HepG2 (cell line): Measurements from ENCODE around the gene APBB2. TPM values are rescaled to one million over a fixed set of nuclear protein-coding genes. Genes with fewer than 3 reads are reported as not detected.

Experiments
- ATAC-seq: fragments of 200-7000 bp; cut with Tn5 transposase; 3 replicates; pipeline ENCODE4 v1.9.1; 2020; ENCODE audit warnings: mild to moderate bottlenecking, moderate library complexity
- BruUV-seq: library from RNA; stranded (reverse); fragments of 400-500 nt; replicated peaks from 2 replicates; lab custom pipeline; 2021; lab: Mats Ljungman, UMichigan
- CTCF ChIA-PET: fragments of 300-600 bp; formaldehyde crosslinking; extraction: SDS; loops from one replicate; lab custom pipeline; 2021; ENCODE audit warnings: low total read pairs, inconsistent platforms, low intra/inter-chr PET ratio; lab: Yijun Ruan, JAX
- POLR2A ChIA-PET: fragments of 350-600 bp; sonication (Branson Sonifier 250); formaldehyde crosslinking; loops from one replicate; lab custom pipeline; 2020; ENCODE audit warnings: antibody characterized with exemption, inconsistent platforms; lab: Yijun Ruan, JAX
- DNase-seq: peaks from one replicate; pipeline ENCODE4 v3.0.0-alpha.2; 2015; ENCODE audit warnings: low spot score
- FAIRE-seq: peaks from 3 replicates; lab custom pipeline; 2011; peaks lifted over from hg19 to GRCh38; lab: Jason Lieb, UNC
- H2AFZ ChIP-seq: one replicate; pipeline ENCODE4 v1.6.1; 2011; ENCODE audit warnings: low read length, inconsistent platforms
- H3K27ac ChIP-seq: fragments of 300-600 bp; 3 replicates; pipeline ENCODE4 v1.8.0; 2011; ENCODE audit warnings: mixed run types, mild to moderate bottlenecking, mixed read lengths, low read length, inconsistent platforms; ENCODE audit not compliant: insufficient read depth; ENCODE audit errors: extremely low read length
- H3K27me3 ChIP-seq, 2 experiments: fragments of 200-600 bp in 1 of 2; 2 replicates in 1 of 2; 3 replicates in 1 of 2; pipeline versions ENCODE4 v1.6.0 to v1.8.0; 2011; ENCODE audit warnings: low read length in 2 of 2, mild to moderate bottlenecking in 2 of 2, moderate library complexity in 2 of 2, inconsistent platforms in 1 of 2; ENCODE audit not compliant: insufficient read depth in 2 of 2, control insufficient read depth in 1 of 2
- H3K36me3 ChIP-seq, 2 experiments: fragments of 200-600 bp in 1 of 2; replicated peaks in 1 of 2; 2 replicates in 1 of 2; 3 replicates in 1 of 2; pipeline versions ENCODE4 v1.5.1 to v1.8.0; 2011; ENCODE audit warnings: low read length in 2 of 2, inconsistent platforms in 1 of 2; ENCODE audit not compliant: insufficient read depth in 2 of 2, control insufficient read depth in 1 of 2
- H3K4me1 ChIP-seq: 2 replicates; pipeline ENCODE4 v1.5.1; 2012; ENCODE audit warnings: low read length, inconsistent platforms; ENCODE audit not compliant: insufficient read depth
- H3K4me2 ChIP-seq: 2 replicates; pipeline ENCODE4 v1.6.0; 2011; ENCODE audit warnings: low read depth, low read length, inconsistent platforms
- H3K4me3 ChIP-seq, 3 experiments: fragments of 200-600 bp in 1 of 3; sonication (generic), shearing (Covaris generic) in 1 of 3; replicated peaks in 1 of 3; 2 replicates each; pipeline ENCODE4 v1.5.1; 2011 to 2016; ENCODE audit warnings: low read length in 3 of 3, inconsistent platforms in 2 of 3, low read depth in 2 of 3, mild to moderate bottlenecking in 2 of 3, control low read depth in 1 of 3, mixed read lengths in 1 of 3; ENCODE audit not compliant: insufficient read depth in 1 of 3
- H3K79me2 ChIP-seq: one replicate; pipeline ENCODE4 v1.6.1; 2011; ENCODE audit warnings: low read length, inconsistent platforms; ENCODE audit not compliant: insufficient read depth
- H3K9ac ChIP-seq: 2 replicates; pipeline ENCODE4 v1.6.0; 2011; ENCODE audit warnings: mild to moderate bottlenecking, low read depth, low read length, inconsistent platforms; ENCODE audit not compliant: insufficient read depth
- H3K9me3 ChIP-seq: 2 replicates; pipeline ENCODE4 v1.5.1; 2012; ENCODE audit warnings: mild to moderate bottlenecking, low read length
- H4K20me1 ChIP-seq: 2 replicates; pipeline ENCODE4 v1.6.0; 2011; ENCODE audit warnings: inconsistent platforms, mild to moderate bottlenecking, low read length, moderate library complexity; ENCODE audit not compliant: insufficient read depth
- AFF4 ChIP-seq: sonication (generic); formaldehyde crosslinking; IDR thresholded peaks from 2 replicates; pipeline ENCODE4 v1.4.0; 2020; ENCODE audit warnings: missing genetic modification reagents
- CREB3 ChIP-seq: sonication (generic); formaldehyde crosslinking; IDR thresholded peaks from 2 replicates; pipeline ENCODE4 v1.5.0; 2020; ENCODE audit warnings: missing genetic modification reagents
- FOSL2 ChIP-seq: sonication (generic); formaldehyde crosslinking; IDR thresholded peaks from 2 replicates; pipeline ENCODE4 v1.4.0; 2020; ENCODE audit warnings: missing genetic modification reagents
- GABPB1 ChIP-seq: IDR thresholded peaks from 2 replicates; pipeline ENCODE4 v1.6.1; 2016; ENCODE audit warnings: mild to moderate bottlenecking, missing genetic modification reagents, moderate library complexity, missing compliant biosample characterization
- LCORL ChIP-seq, 2 experiments: fragments of 450-650 bp in 1 of 2; sonication (generic) in 1 of 2; formaldehyde crosslinking in 1 of 2; IDR thresholded peaks; 2 replicates each; pipeline versions ENCODE4 v1.5.0 to v1.6.1; 2017 to 2020; ENCODE audit warnings: antibody characterized with exemption in 1 of 2, missing genetic modification reagents in 1 of 2
- NFE2 ChIP-seq: sonication (generic); formaldehyde crosslinking; IDR thresholded peaks from 2 replicates; pipeline ENCODE4 v1.4.0; 2020; ENCODE audit warnings: missing genetic modification reagents
- NR2F6 ChIP-seq, 2 experiments: IDR thresholded peaks; 2 replicates each; pipeline ENCODE4 v1.6.1; 2016; ENCODE audit warnings: antibody characterized with exemption in 1 of 2, mild to moderate bottlenecking in 1 of 2
- TGIF2 ChIP-seq: IDR thresholded peaks from 2 replicates; pipeline ENCODE4 v1.6.1; 2016; ENCODE audit warnings: control low read depth, missing compliant biosample characterization
- WIZ ChIP-seq: sonication (generic); formaldehyde crosslinking; IDR thresholded peaks from 2 replicates; pipeline ENCODE4 v1.5.1; 2020; ENCODE audit warnings: mild to moderate bottlenecking, missing genetic modification reagents
- in situ Hi-C: cut with HindIII; loops from 2 replicates; pipeline ENCODE4 v1.10.0; 2017; ENCODE audit warnings: low pct_unique_long_range_greater_than_20kb; ENCODE audit not compliant: extremely low pct_ligation_motif_present
- intact Hi-C: fragments of 100-400 bp; cut with micrococcal nuclease; formaldehyde crosslinking; loops from one replicate; pipeline ENCODE4 v1.10.0; 2022; ENCODE audit not compliant: unreplicated experiment
- polyA plus RNA-seq, 8 experiments: library from polyadenylated mRNA; depleted of rRNA in 3 of 8; stranded (reverse) in 7 of 8; unstranded in 1 of 8; fragments of >200 nt; fragmentation: Illumina TruSeq in 4 of 8; extraction: Trizol in 4 of 8; gene quantifications; 2 replicates each; pipeline versions ENCODE4 v1.2.1 to v1.2.3, GENCODE V29; 2011 to 2016; ENCODE audit warnings: low read depth in 4 of 8, missing spikeins in 1 of 8, mixed read lengths in 1 of 8; ENCODE audit not compliant: insufficient read depth in 1 of 8
- total RNA-seq, 5 experiments: library from RNA; depleted of rRNA; stranded (reverse); fragments of >200 nt; fragmentation: Illumina TruSeq; extraction: Trizol; gene quantifications; 2 replicates each; pipeline ENCODE4 v1.2.3, GENCODE V29; 2016; ENCODE audit warnings: low read depth in 1 of 5
- TF ChIP-seq, protein P1 (sequence below): sonication (generic); formaldehyde crosslinking; IDR thresholded peaks from 2 replicates; pipeline ENCODE4 v1.8.1; 2023; ENCODE audit warnings: mild to moderate bottlenecking, moderate library complexity, missing genetic modification reagents
- TF ChIP-seq, protein P2 (sequence below): sonication (generic); formaldehyde crosslinking; IDR thresholded peaks from 2 replicates; pipeline ENCODE4 v1.8.0; 2022; ENCODE audit warnings: missing genetic modification reagents, low read depth, mild to moderate bottlenecking, borderline replicate concordance
- TF ChIP-seq, protein P3 (sequence below): sonication (generic); formaldehyde crosslinking; IDR thresholded peaks from 2 replicates; pipeline ENCODE4 v1.4.0; 2020; ENCODE audit warnings: mild to moderate bottlenecking, missing genetic modification reagents
- TF ChIP-seq, protein P4 (sequence below): sonication (generic); formaldehyde crosslinking; IDR thresholded peaks from 2 replicates; pipeline ENCODE4 v1.8.1; 2023; ENCODE audit warnings: mild to moderate bottlenecking, missing genetic modification reagents, borderline replicate concordance
- TF ChIP-seq, protein P5 (sequence below): sonication (generic); formaldehyde crosslinking; IDR thresholded peaks from 2 replicates; pipeline ENCODE4 v1.4.0; 2020; ENCODE audit warnings: missing genetic modification reagents

APBB2 gene
- total and polyA plus RNA-seq, 2 of the 13 experiments (the other 11 are each of a cell fraction or from before 2014, with no cell fraction given): 11.7 to 17.0 TPM

DNA sequence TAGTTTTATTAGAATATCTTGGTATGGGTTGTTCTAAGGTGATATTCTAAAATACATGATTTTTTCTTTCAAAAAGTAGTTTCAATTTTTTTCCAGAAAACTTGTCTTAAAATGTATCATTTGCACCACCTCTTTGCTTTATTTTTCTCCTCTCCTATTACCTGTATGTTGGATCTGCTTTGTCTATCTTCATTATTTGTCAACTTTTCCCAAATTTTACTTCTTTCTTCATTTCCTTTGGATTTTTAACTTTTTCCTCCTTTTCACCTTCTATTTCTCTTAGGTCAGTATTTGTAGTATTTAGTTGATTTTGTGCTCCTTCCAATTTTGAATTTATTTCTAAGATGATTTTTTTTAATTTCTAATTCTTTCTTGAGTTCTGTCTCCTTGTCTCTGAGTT, 169.6 kb downstream of the APBB2 start:
- H4K20me1 ChIP-seq: no peaks in the 10 kb centered on the region
- no peak for DNase-seq
- no peaks in the 10 kb centered on the region; a peak in 1 of 5 replicates for H3K27me3 ChIP-seq
- intact Hi-C loops (no loop called here), in situ Hi-C loops (no loop called here)
- POLR2A ChIA-PET: no interaction called here
- no peak overlapping the region for H3K9ac ChIP-seq
- no peaks in the 10 kb centered on the region for H3K36me3 ChIP-seq
- H3K27ac ChIP-seq: no peak overlapping the region
- H3K9me3 ChIP-seq: peaks cover 7% of the 10 kb centered on the region
- H3K79me2 ChIP-seq: no peaks in the 10 kb centered on the region
- H3K4me1 ChIP-seq: no peaks in the 10 kb centered on the region
- no peak overlapping the region for H2AFZ ChIP-seq
- BruUV-seq: no TSS peak
- no peak overlapping the region for H3K4me2 ChIP-seq
- CTCF ChIA-PET: no interaction called here
- ATAC-seq: no peak
- FAIRE-seq: no peak
- H3K4me3 ChIP-seq: no peak overlapping the region
- TF ChIP-seq, protein P1, sequence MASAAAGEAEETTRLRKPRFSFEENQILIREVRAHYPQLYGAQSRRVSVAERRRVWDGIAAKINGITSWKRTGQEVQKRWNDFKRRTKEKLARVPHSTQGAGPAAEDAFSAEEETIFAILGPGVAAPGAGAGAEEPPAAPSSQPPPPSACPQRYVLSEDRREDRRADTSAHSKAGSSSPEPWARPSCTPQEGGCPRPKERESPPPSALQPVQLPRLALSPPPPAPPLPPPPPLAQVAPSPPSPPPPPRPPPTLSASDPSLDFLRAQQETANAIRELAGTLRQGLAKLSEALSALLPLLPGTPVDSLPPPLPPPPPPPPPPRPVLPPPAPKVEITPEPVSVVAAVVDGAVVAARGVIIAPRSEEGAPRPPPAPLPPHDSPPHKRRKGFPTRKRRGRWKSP (CRISPR knock-in tag): no peak
- no peak for TF ChIP-seq FOSL2
- TF ChIP-seq TGIF2: no peak
- TF ChIP-seq, protein P2, sequence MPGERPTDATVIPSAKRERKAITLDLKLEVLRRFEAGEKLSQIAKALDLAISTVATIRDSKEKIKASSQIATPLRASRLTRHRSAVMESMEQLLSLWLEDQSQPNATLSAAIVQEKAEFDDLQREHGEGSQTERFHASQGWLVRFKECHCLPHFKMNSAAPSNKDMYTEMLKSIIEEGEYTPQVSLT (CRISPR knock-in tag): no peak
- TF ChIP-seq CREB3 (CRISPR knock-in tag): no peak
- TF ChIP-seq, protein P3, sequence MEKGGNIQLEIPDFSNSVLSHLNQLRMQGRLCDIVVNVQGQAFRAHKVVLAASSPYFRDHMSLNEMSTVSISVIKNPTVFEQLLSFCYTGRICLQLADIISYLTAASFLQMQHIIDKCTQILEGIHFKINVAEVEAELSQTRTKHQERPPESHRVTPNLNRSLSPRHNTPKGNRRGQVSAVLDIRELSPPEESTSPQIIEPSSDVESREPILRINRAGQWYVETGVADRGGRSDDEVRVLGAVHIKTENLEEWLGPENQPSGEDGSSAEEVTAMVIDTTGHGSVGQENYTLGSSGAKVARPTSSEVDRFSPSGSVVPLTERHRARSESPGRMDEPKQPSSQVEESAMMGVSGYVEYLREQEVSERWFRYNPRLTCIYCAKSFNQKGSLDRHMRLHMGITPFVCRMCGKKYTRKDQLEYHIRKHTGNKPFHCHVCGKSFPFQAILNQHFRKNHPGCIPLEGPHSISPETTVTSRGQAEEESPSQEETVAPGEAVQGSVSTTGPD (CRISPR knock-in tag): no peak
- no peak for TF ChIP-seq GABPB1 (CRISPR knock-in tag)
- TF ChIP-seq, protein P4, sequence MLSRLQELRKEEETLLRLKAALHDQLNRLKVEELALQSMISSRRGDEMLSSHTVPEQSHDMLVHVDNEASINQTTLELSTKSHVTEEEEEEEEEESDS (CRISPR knock-in tag): no peak
- no peak for TF ChIP-seq LCORL (IDR thresholded peaks at IDR 0.05)
- no peak for TF ChIP-seq LCORL (CRISPR knock-in tag; IDR thresholded peaks at IDR 0.05)
- TF ChIP-seq NR2F6 (IDR thresholded peaks at IDR 0.05): no peak
- TF ChIP-seq NR2F6 (CRISPR knock-in tag; IDR thresholded peaks at IDR 0.05): no peak
- no peak for TF ChIP-seq WIZ (CRISPR knock-in tag)
- no peak for TF ChIP-seq NFE2 (CRISPR knock-in tag)
- TF ChIP-seq, protein P5, sequence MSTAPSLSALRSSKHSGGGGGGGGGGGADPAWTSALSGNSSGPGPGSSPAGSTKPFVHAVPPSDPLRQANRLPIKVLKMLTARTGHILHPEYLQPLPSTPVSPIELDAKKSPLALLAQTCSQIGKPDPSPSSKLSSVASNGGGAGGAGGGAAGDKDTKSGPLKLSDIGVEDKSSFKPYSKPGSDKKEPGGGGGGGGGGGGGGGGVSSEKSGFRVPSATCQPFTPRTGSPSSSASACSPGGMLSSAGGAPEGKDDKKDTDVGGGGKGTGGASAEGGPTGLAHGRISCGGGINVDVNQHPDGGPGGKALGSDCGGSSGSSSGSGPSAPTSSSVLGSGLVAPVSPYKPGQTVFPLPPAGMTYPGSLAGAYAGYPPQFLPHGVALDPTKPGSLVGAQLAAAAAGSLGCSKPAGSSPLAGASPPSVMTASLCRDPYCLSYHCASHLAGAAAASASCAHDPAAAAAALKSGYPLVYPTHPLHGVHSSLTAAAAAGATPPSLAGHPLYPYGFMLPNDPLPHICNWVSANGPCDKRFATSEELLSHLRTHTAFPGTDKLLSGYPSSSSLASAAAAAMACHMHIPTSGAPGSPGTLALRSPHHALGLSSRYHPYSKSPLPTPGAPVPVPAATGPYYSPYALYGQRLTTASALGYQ (CRISPR knock-in tag): no peak
- no peak for TF ChIP-seq AFF4 (CRISPR knock-in tag)
